Activated naive CD8-positive, alpha-beta T cell treated with anti-CD3 and anti-CD28 coated beads, Interleukin-2, amount 50 U/mL, for 16 hours (primary cell): ENCODE results near the gene ZNF77.
"Not testable (repeated sequence)": the region's sequence is repeated elsewhere in the genome, so short reads cannot be mapped to it uniquely, and the experiment has no call there.

Experiments
- DNase-seq: peaks from one replicate; pipeline ENCODE4 v3.0.0-alpha.2; 2020; ENCODE audit warnings: low read depth, low spot score

Gene ZNF77

GRCh38 chr19:2917275-2918184 is 27.2 kb downstream of the ZNF77 start:
- DNase-seq, result no peak

GRCh38 chr19:2912306-2912705 is 32.5 kb downstream of the ZNF77 start:
- no peak for DNase-seq

DNA sequence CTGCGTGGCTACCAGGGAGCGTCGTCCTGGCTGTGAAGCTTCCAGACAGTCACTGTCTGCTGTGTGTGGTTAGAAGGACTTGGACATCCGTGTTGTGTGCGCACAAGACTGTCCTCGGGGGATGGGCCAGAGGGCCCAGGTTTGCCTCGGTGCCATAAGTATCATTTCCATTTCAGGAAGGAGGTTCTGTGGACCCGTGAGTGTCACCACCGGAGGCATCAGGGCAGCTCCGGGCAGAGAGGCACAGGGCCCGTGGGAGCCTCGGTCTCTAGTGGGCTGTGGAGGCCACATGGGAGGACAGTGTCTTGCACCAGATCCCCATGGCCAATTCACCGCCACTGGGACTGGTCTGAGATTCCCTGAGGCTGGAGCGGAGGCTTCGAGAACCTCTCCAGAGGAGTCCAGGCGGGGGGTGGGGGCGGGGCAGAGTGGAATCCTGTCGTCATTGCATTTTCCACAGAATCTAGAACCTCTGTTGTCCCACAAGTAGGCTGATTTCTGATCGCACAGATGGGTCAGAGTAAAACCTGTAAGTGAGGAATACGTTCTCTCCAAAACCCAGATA is 38.1 kb downstream of the ZNF77 start:
- no peak for DNase-seq

GRCh38 chr19:2905918-2906519 is 38.8 kb downstream of the ZNF77 start:
- no peak for DNase-seq

GRCh38 chr19:2903326-2903725 is 41.4 kb downstream of the ZNF77 start:
- not testable (repeated sequence) for DNase-seq

DNA sequence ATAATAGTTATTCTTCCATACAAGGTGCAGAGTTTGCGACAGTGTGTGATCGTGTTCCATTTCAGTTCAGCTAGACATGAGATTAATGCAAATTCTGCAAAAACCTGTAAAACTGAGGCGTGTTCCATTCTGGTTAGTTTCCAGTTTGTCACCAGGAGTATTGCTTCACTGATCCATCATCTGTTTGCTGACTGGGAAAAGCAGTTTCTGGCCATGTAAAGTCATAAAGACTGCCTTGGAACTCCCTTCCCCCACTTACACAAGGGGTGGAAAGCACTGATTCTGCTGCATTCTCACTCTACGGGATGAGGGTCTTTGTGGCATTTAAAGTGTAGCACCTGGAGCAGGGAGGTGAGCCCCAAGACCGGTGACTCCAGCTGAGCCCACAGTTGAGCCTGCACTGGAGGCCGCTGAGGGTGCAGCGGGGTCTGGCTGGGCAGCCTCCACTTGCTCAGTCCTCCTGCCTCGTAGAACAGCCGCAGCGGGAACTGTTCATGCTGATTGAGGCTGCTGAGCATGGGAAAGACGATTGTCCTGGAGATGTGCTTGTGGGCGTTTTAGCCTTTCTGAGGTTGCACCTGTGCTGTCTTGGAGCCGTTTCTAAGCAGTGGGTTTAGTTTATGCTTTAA is 42.1 kb downstream of the ZNF77 start:
- DNase-seq, result no peak

DNA sequence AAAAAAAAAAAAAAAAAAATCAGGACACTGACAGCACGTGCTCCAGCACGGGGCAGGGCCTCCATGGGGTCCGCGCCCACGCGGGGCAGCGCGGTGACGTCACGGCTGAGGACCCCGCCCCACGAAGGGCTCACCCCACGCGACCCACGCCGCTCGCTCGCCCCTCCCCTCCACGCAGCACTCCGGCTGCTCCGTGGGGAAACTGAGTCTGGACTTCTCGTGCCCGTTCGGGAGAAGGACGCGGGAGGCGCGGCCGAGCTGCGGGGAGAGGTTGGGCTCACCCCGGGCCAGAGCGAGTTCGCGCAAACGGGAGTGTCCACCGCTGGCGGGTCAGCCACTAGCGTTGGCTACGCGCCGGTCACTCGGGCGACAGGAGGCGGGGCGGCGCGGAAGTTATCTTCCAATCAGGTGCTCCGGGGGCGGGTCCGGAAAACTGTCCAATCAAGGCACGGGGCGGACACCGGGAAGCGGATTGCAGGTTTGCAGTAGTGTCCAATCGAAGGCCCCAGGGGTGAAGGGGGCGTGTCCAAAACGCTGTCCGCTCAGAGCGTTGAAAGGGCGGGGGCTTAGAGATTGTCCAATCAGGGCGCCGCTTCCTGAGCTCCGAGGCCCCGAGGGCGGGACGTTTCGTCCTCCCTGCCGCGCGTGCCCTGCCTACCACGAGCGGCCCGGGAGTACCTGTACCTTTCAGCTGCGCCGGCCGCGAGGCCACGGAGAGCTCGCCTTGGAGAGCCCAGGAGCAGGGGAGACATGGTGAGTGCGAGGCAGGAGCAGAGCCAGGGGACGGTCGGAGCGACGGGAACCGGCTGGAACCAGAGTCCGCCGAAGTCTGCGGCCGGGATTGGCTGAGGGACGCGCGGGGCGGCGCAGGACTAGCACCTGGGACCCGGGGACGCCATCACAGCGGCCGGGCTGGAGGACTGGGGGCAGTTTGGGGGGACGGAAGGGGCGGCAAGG is 44.2 kb downstream of the ZNF77 start, which contains the start of gene ZNF57:
ZNF57 (plus strand) TSS at position 633 of the 957 bp plus-strand sequence; CDS start at position 751, 118 bp downstream.
- DNase-seq, result peak; percentile 99

GRCh38 chr19:2896694-2897093 is 48.1 kb downstream of the ZNF77 start:
- DNase-seq, result no peak

DNA sequence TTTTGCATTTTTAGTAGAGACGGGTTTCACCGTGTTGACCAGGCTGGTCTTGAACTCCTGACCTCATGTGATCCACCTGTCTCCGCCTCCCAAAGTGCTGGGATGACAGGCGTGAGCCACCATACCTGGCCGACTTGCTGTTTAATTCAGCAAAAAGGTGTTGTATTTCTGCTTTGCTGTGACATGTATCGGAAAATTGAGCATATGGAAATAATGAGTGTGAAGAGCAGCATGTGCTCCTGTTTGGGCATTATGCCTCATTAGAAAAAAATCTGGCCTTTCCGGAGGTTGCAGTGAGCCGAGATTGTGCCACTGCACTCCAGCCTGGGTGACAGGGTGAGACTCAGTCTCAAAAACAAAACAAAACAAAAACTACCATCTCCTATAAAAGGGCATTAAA is 54.2 kb downstream of the ZNF77 start:
- not testable (repeated sequence) for DNase-seq

DNA sequence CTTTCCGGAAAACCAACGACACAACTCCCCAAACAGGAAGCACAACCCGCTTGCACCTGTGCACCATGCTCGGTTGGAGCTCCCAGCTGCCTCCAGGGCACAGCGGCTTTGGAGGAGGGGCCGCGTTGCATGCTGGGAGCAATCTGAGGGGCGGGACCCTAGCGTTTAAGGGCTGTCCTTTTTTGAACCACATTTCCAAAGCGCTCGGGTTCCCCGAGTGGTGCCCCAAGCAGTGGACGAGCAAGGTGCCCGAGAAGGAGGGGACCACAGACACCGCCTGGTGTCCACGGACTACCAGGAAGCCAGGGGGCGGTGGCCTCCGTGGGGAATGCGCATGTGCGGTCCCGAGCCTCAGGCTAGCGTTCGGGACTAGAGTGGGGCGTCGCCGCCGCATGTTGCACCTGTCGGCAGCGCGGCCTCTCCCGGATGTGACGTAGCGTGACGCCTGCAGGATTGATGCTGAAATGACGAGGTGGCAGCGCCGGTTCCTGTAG is 56.0 kb downstream of the ZNF77 start:
- peak; percentile 25 for DNase-seq

DNA sequence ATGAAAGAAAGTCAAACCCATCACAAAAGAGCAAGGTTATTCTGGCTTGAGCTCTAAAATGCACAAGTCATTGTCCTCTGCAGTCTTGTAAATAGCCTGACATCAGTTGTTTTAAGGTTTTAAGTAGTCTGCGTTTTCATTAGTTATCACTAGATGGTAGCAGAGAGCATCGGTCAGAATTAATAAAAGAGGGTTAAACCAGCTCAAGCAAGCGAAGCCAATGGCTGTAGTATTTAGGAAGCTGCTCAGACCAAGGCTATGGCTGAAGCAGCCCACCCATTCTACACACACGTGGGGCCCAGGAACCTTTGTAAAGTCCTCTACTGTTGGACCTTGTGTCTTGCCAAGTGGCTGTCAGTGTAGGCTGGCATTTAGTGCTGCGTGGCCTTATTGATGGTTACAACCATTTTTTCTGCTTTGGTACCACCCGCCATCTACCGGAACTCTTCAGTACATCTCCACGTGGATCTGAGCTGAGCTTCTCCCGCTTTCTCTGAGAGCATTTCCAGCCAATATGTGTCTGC is 57.3 kb downstream of the ZNF77 start:
- no peak for DNase-seq

DNA sequence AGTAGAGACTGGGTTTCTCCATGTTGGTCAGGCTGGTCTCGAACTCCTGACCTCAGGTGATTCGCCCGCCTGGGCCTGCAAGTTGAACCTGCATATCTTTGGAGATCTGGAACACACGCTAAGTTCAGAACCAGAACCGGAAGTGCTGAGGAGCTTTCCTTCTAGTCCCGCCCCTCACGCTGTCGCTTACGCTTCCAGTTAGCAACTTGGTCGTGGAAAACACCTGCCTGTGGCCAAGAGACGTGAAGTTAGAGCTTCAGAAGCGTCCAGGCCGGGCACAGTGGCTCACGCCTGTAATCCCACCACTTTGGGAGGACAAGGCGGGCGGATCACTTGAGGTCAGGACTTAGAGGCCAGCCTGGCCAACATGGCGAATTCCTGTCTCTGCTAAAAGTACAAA is 59.0 kb downstream of the ZNF77 start:
- no peak for DNase-seq

DNA sequence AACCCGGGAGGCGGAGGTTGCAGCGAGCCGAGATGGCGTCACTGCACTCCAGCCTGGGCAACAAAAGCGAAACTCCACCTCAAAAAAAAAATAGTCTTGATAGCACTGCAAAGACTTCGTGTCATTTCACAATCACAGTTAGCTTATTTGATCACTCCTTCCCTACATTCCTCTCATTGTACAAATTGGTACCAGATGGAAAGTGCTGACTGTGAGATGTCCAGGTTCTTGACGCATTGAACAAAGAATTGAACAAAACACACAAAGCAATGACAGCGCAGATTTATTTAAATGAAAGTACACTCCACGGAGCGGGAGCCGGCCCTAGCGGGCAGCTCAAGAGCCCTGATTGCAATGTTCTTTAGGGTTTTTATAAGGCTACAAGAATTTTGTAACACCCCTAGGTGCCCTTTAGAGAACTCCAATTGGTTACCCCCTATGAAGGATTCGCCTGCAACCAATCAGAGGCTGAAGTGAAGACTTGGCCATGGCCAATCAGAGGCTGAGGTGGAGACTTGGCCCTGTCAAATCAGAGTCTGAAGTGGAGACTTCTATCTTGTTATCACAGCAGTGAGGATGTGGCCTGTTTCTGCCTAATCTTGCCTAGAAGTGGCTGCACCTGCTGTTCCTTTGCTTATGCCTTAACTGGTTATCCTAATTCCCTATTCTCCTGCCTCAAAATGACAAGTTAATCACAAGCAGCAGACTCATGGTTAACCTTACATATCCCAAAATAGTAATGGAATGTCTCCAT is 60.9 kb downstream of the ZNF77 start:
- no peak for DNase-seq
